Measurements from ENCODE around the gene KLF18. TPM values are rescaled to one million over a fixed set of nuclear protein-coding genes. Genes with fewer than 3 reads are reported as not detected.
"Not testable (repeated sequence)": the region's sequence is repeated elsewhere in the genome, so short reads cannot be mapped to it uniquely, and the experiment has no call there.

Gene KLF18
- total RNA-seq, 1 experiment from 2014 or later: not detected

GRCh38 chr1:44120398-44120949 is 21.0 kb downstream of the KLF18 start:
- DNase-seq (ENCODE audit: low spot score): no peak

- DNase-seq (ENCODE audit: low spot score): no peak
Observed at GRCh38 chr1:44119525-44119924, 21.9 kb downstream of the KLF18 start.

GRCh38 chr1:44118682-44119081 is 22.7 kb downstream of the KLF18 start, which contains the start of gene KLF17:
Gene KLF17 (plus strand): TSS chr1:44118821. CDS start chr1:44118908, 87 bp downstream.
- DNase-seq (ENCODE audit: low spot score): no peak

GRCh38 chr1:44117272-44117671 is 24.2 kb downstream of the KLF18 start:
- DNase-seq (ENCODE audit: low spot score): not testable (repeated sequence)

GRCh38 chr1:44114098-44114497 is 27.3 kb downstream of the KLF18 start:
- no peak for DNase-seq (ENCODE audit: low spot score)

- DNase-seq (ENCODE audit: low spot score): no peak
Observed at GRCh38 chr1:44113095-44113609, 28.3 kb downstream of the KLF18 start.

GRCh38 chr1:44112486-44112885 is 28.9 kb downstream of the KLF18 start:
- no peak for DNase-seq (ENCODE audit: low spot score)

- DNase-seq (ENCODE audit: low spot score): no peak
Observed at GRCh38 chr1:44111861-44112260, 29.6 kb downstream of the KLF18 start.

- DNase-seq (ENCODE audit: low spot score): no peak
Observed at GRCh38 chr1:44110916-44111315, 30.5 kb downstream of the KLF18 start.

GRCh38 chr1:44108971-44109370 is 32.5 kb downstream of the KLF18 start:
- no peak for DNase-seq (ENCODE audit: low spot score)

- DNase-seq (ENCODE audit: low spot score): no peak
Observed at GRCh38 chr1:44108241-44108640, 33.2 kb downstream of the KLF18 start.

- DNase-seq (ENCODE audit: low spot score): no peak
Observed at GRCh38 chr1:44105810-44106209, 35.6 kb downstream of the KLF18 start.

- DNase-seq (ENCODE audit: low spot score): no peak
Observed at GRCh38 chr1:44103270-44104131, 37.9 kb downstream of the KLF18 start.

- DNase-seq (ENCODE audit: low spot score): peak; percentile 3
Observed at GRCh38 chr1:44101328-44101727, 40.1 kb downstream of the KLF18 start.

- DNase-seq (ENCODE audit: low spot score): no peak
Observed at GRCh38 chr1:44100183-44100868, 41.1 kb downstream of the KLF18 start.

- no peak for DNase-seq (ENCODE audit: low spot score)
Observed at GRCh38 chr1:44094047-44094446, 47.4 kb downstream of the KLF18 start.

GRCh38 chr1:44090429-44091252 is 50.8 kb downstream of the KLF18 start:
- no peak for DNase-seq (ENCODE audit: low spot score)

GRCh38 chr1:44089371-44090048 is 51.9 kb downstream of the KLF18 start:
- DNase-seq (ENCODE audit: low spot score): no peak
